Fibroblast of skin of right biceps (primary cell): ENCODE data around the gene FYCO1.

ENCODE experiments used
- DNase-seq: peaks from one replicate; pipeline ENCODE4 v3.0.0-alpha.2; 2013

The FYCO1 gene

GRCh38 chr3:45911511-45912226 lies 84.0 kb downstream of the FYCO1 start:
- DNase-seq: no peak

- no peak for DNase-seq
These were observed 84.7 kb downstream of the FYCO1 start for GRCh38 chr3:45910892-45911291.

GRCh38 chr3:45909542-45909941 lies 86.1 kb downstream of the FYCO1 start:
- DNase-seq: no peak

- DNase-seq: no peak
These were observed 86.9 kb downstream of the FYCO1 start for GRCh38 chr3:45908761-45909160.

- peak; percentile 17 for DNase-seq
These were observed 87.6 kb downstream of the FYCO1 start for GRCh38 chr3:45907769-45908705.

- DNase-seq: peak; percentile 34
These were observed 88.8 kb downstream of the FYCO1 start for GRCh38 chr3:45906681-45907407.

- DNase-seq: no peak
These were observed 89.9 kb downstream of the FYCO1 start for GRCh38 chr3:45905755-45906154.

- DNase-seq: no peak
These were observed 90.7 kb downstream of the FYCO1 start for GRCh38 chr3:45904931-45905330.

GRCh38 chr3:45896956-45897355 lies 98.7 kb downstream of the FYCO1 start:
- peak; percentile 60 for DNase-seq

GRCh38 chr3:45895686-45896468 lies 99.7 kb downstream of the FYCO1 start:
- no peak for DNase-seq

- no peak for DNase-seq
These were observed 101.6 kb downstream of the FYCO1 start for GRCh38 chr3:45894015-45894414.

- DNase-seq: no peak
These were observed 103.5 kb downstream of the FYCO1 start for GRCh38 chr3:45892161-45892560.

GRCh38 chr3:45890405-45890804 lies 105.2 kb downstream of the FYCO1 start:
- no peak for DNase-seq

GRCh38 chr3:45889337-45889736 lies 106.3 kb downstream of the FYCO1 start:
- DNase-seq: no peak

- no peak for DNase-seq
These were observed 107.7 kb downstream of the FYCO1 start for GRCh38 chr3:45887759-45888511.

- no peak for DNase-seq
These were observed 108.3 kb downstream of the FYCO1 start for GRCh38 chr3:45887285-45887684.

- DNase-seq: no peak
These were observed 109.5 kb downstream of the FYCO1 start, which contains the start of gene CCR9 for GRCh38 chr3:45885979-45886705. Gene CCR9 (plus strand): TSS chr3:45886543. CDS start chr3:45894934, 8,391 bp downstream.

GRCh38 chr3:45884368-45885201 lies 111.0 kb downstream of the FYCO1 start:
- DNase-seq: no peak

GRCh38 chr3:45881078-45882022 lies 114.3 kb downstream of the FYCO1 start:
- peak; percentile 26 for DNase-seq
